Cardiac muscle cell (in vitro differentiated cells and primary cell): Measurements from ENCODE around the gene DIAPH1. TPM values are rescaled to one million over a fixed set of nuclear protein-coding genes. Genes with fewer than 3 reads are reported as not detected.

Source experiments
- DNase-seq, 2 donors: peaks; one replicate each; pipeline versions ENCODE4 v3.0.0 to v3.0.0-alpha.2; 2010 to 2017; ENCODE audit warnings: low read depth in 1 of 2, low spot score in 1 of 2
- H3K27ac ChIP-seq: fragments of 200-600 bp; sonication (generic); 2 replicates; pipeline ENCODE4 v1.5.1; 2016
- H3K27me3 ChIP-seq: fragments of 200-600 bp; sonication (generic); 2 replicates; pipeline ENCODE4 v1.6.0; 2016; ENCODE audit warnings: control low read depth
- H3K36me3 ChIP-seq: fragments of 200-600 bp; sonication (generic); 2 replicates; pipeline ENCODE4 v1.5.1; 2016; ENCODE audit warnings: control low read depth
- H3K4me1 ChIP-seq: fragments of 200-600 bp; sonication (generic); 2 replicates; pipeline ENCODE4 v1.8.1; 2017; ENCODE audit warnings: low read depth, mild to moderate bottlenecking, mixed run types
- H3K4me3 ChIP-seq: fragments of 200-600 bp; sonication (generic); 2 replicates; pipeline ENCODE4 v1.5.1; 2016; ENCODE audit warnings: mild to moderate bottlenecking
- H3K9me3 ChIP-seq: fragments of 200-600 bp; sonication (generic); 2 replicates; pipeline ENCODE4 v1.5.1; 2017; ENCODE audit warnings: low read depth, mild to moderate bottlenecking, control low read depth
- CTCF ChIP-seq: IDR thresholded peaks from 2 replicates; pipeline ENCODE4 v1.5.1; 2012; ENCODE audit warnings: low read depth, mild to moderate bottlenecking, low read length
- polyA plus RNA-seq: library from polyadenylated mRNA; unstranded; fragments of >200 nt; fragmentation: Nextera tagmentation; extraction: Ambion mirVana; gene quantifications from 2 replicates; pipeline ENCODE4 v1.2.1, GENCODE V29; 2016
- total RNA-seq: library from RNA; depleted of rRNA; stranded (reverse); fragments of >200 nt; gene quantifications from 2 replicates; pipeline ENCODE4 v1.2.3, GENCODE V29; 2016

DIAPH1 gene
- total and polyA plus RNA-seq, 2 experiments from 2014 or later, result 24.0 to 24.4 TPM

GRCh38 chr5:141510850-141511601, 107.8 kb downstream of the DIAPH1 start:
- no peak for DNase-seq
- H3K4me1 ChIP-seq, result peaks cover 20% of the 10 kb centered on the region
- TF ChIP-seq CTCF, result no peak
- H3K36me3 ChIP-seq, result no peaks in the 10 kb centered on the region
- no peaks in the 10 kb centered on the region for H3K27me3 ChIP-seq
- no peaks in the 10 kb centered on the region for H3K9me3 ChIP-seq
- no peak overlapping the region for H3K4me3 ChIP-seq
- H3K27ac ChIP-seq, result no peak overlapping the region

- no peaks in the 10 kb centered on the region for H3K27me3 ChIP-seq
- no peak for TF ChIP-seq CTCF
- no peaks in the 10 kb centered on the region for H3K9me3 ChIP-seq
- H3K36me3 ChIP-seq, result no peaks in the 10 kb centered on the region
- H3K4me1 ChIP-seq, result peaks cover 20% of the 10 kb centered on the region
- H3K4me3 ChIP-seq, result no peak overlapping the region
- H3K27ac ChIP-seq, result no peak overlapping the region
- DNase-seq, result no peak
These were observed 108.6 kb downstream of the DIAPH1 start for GRCh38 chr5:141510160-141510559.

- TF ChIP-seq CTCF, result no peak
- DNase-seq, result peak; percentile 36 to 96
- peaks cover 16% of the 10 kb centered on the region for H3K4me1 ChIP-seq
These were observed 109.8 kb downstream of the DIAPH1 start for GRCh38 chr5:141508798-141509611.

GRCh38 chr5:141508440-141508797, 110.4 kb downstream of the DIAPH1 start:
- Histone ChIP-seq H3K36me3 (no peaks in the 10 kb centered on the region), H3K4me3 (peak overlapping the region; percentile 8), H3K4me1 (peaks cover 16% of the 10 kb centered on the region), H3K27me3 (no peaks in the 10 kb centered on the region), H3K9me3 (no peaks in the 10 kb centered on the region), H3K27ac (peak overlapping the region; percentile 61)
- TF ChIP-seq CTCF, result no peak
- DNase-seq, result no peak

More at GRCh38 chr5:141508798-141509611, 109.8 kb downstream of the DIAPH1 start:
- H3K27me3 ChIP-seq, result no peaks in the 10 kb centered on the region
- no peaks in the 10 kb centered on the region for H3K36me3 ChIP-seq
- peak overlapping the region; percentile 8 for H3K4me3 ChIP-seq
- H3K27ac ChIP-seq, result peak overlapping the region; percentile 61
- no peaks in the 10 kb centered on the region for H3K9me3 ChIP-seq

- no peaks in the 10 kb centered on the region for H3K36me3 ChIP-seq
- TF ChIP-seq CTCF, result no peak
- no peak overlapping the region for H3K4me3 ChIP-seq
- H3K9me3 ChIP-seq, result no peaks in the 10 kb centered on the region
- H3K27me3 ChIP-seq, result no peaks in the 10 kb centered on the region
- H3K27ac ChIP-seq, result peak overlapping the region; percentile 61
- H3K4me1 ChIP-seq, result peaks cover 16% of the 10 kb centered on the region
- peak; percentile 37 to 91 for DNase-seq
These were observed 111.3 kb downstream of the DIAPH1 start for GRCh38 chr5:141507387-141508091.
